Activated CD4-positive, alpha-beta T cell treated with anti-CD3 and anti-CD28 coated beads, Interleukin-2, amount 50 U/mL, for 1 hour (primary cell): Measurements from ENCODE around the gene CRELD2.

Source experiments
- DNase-seq: peaks from one replicate; pipeline ENCODE4 v3.0.0-alpha.2; 2020

CRELD2 gene

GRCh38 chr22:49933236-49934159 is 15.1 kb downstream of the CRELD2 start:
- DNase-seq = no peak

DNA sequence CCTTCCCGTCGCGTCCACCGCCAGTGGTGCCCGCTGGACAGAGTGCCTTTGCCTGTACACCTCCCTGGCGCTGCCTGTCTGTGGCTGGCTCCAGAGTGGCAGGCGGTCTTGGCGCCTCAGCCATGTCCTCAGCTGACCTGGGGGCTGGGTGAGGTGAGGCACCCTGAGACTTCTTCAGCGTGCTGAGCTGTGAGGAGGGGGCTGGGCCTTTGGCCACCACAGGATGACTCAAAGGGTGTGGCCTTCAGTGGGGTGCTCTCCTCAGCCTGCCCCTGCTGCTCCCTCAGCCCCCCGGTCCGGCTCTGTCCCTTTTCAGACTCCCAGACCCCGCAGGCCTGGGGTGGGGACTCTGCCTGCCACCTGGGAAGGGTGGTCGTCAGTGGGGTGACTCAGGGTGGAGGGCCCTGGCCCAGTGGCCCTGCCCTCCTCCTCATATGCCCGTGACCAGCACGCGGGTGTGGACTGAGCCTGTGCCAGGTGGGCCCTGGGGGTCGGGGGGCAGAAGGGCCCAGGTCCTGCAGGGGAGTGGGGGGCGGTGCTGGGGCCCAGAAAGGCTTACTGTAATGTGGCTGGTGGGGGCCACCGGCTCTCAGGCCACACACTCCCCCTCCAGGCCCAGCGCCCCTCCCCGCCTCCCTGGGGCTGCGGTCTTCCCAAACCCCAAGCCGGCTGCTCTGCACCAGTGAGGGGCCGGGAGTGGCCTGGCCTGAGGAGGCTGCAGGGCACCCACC is 15.9 kb downstream of the CRELD2 start:
- DNase-seq = peak; percentile 32

- DNase-seq = peak; percentile 83
Measured at GRCh38 chr22:49934891-49935557, 16.6 kb downstream of the CRELD2 start.

GRCh38 chr22:49935561-49935960 is 17.1 kb downstream of the CRELD2 start:
- DNase-seq = no peak

DNA sequence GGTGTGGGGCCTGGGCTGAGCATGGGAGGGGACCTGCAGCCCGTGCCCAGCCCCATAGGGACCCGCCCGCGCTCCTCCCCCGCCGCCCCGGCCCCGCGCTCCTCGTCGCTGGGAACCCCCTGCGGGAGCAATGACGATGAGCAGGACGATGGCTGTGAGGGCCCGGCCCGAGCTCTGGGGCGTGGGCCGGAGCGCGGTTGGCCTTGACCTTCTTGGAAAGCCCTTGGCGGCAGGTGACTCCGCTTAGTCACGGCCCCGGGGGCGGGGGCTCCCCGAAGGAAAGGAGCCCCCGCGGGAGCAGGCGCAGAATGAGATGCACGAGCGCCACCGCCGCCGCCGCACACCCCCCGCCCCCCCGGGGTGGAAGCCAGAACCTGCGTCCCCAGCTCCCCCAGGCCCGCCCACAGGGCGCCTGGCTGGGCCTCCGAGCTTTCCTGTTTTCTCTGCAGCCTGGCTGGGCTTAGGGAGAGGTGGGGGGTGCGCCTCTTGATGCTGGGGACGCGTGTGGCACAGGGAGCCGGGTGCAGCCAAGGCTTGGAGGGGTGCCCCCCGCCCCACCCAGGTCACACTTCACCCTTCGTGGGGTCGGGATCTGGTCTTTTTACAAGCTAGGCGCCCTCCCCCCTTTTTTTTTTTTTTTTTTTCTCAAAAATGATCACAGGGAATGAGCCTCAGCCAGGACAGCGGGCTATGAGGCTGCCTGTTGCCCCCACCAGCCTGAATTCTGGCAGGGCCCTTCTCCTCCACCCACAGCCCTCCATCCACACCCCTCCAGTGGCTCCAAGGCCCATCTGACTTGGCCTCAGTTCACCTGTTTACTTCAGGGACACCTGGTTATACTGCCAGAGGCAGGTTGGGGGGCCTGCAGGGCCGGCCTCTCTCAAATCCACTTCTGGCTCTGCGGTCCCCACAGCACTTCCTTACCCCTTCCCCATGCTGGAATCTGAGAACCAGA is 17.9 kb downstream of the CRELD2 start:
- peak; percentile 92 for DNase-seq

DNA sequence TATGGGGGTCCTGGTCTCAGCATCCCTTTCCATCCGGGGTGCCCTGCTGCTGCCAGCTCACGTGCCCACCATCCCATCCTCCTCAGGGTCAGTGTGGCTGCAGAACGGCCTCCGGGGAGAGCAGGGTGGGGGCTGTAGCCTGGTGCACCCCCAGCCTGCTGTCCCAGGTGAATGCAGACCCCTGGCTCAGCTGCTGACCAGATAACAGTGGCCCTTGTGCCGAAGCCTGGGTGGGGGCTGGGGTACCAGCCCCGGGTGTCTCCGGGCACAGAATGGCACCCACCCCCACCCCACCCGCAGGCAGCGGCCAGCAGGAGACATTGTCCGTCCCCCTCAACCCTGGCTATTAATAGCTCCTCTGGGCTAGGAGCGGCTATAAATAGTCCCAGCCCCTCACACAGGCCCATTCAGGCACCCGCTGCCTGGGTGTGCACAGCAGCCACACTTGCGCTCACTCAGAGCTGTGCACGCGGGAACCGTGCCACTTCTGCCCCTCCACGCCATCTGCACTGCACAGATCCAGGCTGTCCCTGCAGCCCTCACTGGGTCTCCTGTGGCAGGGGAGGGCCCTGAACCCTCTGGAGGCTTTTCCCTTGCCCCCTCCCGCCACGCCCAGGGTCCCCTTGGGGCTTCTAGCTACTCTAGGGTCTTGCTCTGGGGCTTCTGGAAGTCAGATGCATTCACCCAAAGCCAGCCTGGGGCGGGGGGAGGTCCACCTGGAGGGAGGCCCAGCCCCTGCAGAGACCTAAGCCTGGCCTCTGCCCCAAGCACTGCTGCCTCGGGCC is 18.7 kb downstream of the CRELD2 start:
- DNase-seq = no peak

DNA sequence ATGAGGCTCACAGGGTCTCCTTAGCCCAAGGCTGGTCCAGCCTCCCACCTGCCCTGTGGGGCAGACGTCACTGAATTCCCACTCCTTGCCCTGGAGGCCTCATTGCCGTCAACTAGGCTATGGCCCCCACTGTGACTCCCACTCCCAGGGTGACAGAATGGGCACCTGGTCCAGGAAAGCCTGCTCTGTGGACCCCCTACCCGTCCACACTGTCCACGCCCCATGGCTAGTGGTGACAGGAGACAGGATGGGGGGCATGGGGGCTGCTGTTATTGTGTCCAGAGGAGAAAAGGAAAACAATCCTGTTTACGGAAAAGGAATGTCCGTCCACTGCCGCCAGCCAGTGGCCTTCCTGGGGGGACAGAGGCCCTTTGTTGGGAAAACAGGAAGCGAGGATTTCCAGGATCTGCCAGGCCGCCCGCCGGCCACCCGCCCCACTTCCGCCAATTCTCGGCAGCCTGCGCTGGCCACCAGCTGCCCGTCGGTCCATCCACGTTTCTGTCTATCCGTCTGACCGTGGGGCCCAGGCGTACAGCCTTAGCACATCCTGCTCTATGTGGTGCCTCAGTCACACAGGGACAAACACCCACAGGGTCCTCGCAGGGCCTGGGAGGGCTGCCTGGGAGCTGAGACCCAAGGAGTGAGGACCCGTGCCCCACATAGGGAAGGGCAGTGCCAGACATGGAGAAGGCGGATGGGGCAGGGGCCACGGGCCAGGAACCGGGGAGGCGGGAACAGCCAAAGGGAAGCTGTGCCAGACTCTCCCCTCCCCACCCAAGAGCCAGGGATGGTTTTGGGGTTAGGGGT is 19.5 kb downstream of the CRELD2 start:
- DNase-seq = no peak

GRCh38 chr22:49938565-49939136 is 20.2 kb downstream of the CRELD2 start:
- no peak for DNase-seq

DNA sequence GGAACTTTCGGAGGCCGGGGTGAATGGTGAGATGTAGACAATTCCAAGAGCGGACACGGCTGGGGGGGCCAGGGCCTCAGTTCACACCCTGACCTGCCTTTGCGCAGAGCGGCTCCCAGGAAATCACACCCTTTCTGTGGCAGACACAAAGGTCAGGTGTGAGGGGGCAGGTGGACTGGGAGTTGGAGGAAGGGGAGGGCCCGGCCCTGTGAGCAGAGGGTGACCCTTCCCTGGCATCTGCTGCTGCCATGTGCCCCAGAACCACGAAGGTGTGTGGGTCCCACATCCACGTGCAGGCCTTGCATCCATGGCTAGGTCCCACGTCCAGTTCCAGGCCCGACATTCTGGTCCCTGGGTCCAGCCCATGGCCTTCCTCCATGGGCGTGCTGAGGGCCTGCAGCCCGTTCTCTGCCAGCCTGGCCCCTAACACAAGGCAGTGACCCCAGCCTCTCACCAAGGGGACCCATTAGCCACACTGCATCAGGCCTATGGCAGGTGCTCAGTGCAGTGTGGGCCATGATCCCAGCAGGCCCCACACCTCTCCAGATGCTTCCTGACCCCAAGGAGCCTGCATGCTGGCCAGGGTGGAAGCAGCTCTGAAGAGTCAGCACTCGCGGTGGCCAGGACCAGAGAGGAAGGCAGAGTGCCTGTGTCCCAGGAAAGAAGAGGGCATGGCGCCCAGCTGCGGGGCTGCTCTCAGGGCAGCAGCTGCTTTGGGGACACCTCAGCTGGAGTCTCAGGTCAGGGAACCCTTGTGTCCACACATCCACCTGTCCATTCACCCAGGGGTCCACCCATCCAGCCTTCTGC is 23.3 kb downstream of the CRELD2 start:
- no peak for DNase-seq

DNA sequence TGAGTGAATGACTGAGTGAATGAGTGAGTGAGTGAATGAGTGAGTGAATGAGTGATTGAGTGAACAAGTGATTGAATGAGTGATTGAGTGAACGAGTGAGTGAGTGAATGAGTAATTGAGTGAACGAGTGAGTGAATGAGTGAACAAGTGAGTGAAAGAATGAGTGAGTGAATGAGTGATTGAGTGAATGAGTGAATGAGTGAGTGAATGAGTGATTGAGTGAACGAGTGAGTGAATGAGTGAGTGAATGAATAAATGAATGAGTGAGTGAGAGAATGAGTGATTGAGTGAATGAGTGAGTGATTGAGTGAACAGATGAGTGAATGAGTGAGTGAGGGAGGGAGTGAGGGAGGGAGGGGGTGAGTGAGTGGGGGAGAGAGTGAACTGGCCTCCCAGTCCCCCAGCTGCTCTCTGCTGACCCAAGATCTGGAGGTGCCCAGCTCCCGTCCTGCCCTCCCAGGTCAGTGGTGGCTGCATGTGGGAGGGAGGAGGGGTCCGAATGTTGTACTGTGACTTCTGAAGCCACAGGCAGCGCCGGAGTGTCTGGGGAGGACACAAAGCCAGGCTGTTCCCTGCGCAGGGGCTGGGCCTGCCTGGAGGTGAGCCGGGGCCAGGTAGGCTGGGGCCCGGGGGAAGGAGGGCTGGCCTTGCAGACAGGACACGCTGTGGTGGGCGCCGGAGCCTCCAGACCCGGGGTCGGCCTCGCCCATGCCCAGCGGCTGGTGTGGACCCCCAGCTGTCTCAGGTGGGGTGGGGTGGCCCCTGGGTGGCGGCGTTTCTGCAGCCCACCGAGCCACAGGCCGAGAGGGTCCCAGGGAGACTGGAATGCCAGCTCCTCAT is 24.4 kb downstream of the CRELD2 start:
- no peak for DNase-seq

DNA sequence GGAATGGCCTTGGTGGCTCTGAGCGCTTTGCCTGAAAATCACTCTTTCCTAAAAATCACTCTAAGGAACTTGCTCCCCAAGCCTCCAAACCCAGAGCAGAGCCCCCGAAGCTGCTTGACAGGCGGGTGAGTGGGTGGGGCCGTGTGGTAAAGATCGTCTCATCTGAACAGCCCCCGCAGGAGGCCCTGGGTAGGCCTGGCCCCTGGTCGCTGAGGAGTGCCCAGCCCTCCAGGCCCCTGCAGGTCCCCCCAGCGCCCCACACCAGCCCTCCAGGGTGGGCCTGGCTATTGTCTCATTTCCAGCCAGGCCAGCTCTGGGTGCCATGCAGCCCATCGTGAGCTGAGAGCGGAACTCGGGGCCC is 25.0 kb downstream of the CRELD2 start:
- no peak for DNase-seq

DNA sequence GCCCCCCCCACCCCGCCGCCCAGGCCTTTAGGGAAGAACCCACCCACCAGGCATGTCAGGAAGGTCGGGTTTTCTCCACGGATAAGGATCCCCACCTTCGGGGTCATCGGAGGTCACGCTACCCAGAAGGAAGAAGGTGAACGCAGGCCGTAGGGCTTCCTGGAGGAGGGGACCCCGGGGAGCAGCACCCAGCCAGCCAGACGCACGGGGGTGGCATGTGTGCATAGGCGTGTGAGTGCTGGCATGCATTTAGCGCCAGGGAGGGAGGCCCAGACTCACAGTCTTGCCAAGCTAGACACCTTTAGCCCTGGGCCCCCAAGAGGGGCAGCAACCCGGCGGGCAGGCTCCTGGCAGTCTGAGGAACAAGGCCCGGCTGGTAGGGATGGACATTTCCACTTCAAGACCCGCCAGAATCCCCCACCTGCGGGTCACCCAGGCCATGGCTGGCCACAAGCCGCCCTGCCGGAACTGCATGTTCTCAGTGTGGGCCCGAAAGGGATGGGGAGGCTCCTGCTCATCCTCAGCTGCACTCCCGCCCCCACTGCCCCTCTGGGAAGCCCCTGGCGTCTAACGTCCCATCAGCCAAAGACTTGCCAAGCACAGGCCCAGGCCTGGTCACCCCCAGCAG is 25.5 kb downstream of the CRELD2 start:
- DNase-seq = no peak

DNA sequence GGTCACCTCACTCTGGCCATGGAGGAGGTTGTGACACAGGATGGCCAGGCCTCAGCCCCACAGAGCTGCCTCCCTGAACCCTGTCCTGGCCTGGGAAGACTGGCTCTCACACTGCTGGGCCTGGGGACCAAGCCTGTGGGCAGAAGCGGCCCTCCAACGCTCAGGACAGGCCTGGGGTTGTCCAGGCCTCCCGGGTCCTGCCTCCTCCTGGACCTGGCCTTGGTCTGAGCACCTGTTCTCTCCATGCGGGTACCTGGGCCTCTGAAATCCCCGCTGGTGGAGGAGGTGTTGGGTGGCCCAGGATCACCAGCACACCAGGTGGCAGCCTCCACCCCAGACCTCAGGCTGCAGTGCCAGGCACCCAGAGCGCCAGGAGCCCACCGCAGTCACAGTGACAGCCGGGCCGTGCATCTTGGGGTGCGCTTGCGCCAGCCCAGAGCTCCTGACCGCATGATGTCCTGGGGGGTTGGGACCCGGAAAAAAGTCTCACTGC is 26.0 kb downstream of the CRELD2 start:
- DNase-seq = no peak

DNA sequence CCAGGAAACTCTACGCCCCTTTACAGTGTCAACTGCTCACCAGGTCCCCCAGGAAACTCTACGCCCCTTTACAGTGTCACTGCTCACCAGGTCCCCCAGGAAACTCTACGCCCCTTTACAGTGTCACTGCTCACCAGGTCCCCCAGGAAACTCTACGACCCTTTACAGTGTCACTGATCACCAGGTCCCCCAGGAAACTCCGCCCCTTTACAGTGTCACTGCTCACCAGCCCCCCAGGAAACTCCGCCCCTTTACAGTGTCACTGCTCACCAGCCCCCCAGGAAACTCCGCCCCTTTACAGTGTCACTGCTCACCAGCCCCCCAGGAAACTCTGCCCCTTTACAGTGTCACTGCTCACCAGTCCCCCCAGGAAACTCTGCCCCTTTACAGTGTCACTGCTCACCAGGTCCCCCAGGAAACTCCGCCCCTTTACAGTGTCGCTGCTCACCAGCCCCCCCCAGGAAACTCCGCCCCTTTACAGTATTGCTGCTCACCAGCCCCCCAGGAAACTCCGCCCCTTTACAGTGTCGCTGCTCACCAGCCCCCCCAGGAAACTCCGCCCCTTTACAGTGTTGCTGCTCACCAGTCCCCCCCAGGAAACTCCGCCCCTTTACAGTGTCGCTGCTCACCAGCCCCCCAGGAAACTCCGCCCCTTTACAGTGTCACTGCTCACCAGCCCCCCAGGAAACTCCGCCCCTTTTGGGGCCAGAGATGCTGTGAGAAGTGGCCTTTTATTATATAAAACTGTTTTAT is 26.8 kb downstream of the CRELD2 start:
- peak; percentile 47 for DNase-seq

DNA sequence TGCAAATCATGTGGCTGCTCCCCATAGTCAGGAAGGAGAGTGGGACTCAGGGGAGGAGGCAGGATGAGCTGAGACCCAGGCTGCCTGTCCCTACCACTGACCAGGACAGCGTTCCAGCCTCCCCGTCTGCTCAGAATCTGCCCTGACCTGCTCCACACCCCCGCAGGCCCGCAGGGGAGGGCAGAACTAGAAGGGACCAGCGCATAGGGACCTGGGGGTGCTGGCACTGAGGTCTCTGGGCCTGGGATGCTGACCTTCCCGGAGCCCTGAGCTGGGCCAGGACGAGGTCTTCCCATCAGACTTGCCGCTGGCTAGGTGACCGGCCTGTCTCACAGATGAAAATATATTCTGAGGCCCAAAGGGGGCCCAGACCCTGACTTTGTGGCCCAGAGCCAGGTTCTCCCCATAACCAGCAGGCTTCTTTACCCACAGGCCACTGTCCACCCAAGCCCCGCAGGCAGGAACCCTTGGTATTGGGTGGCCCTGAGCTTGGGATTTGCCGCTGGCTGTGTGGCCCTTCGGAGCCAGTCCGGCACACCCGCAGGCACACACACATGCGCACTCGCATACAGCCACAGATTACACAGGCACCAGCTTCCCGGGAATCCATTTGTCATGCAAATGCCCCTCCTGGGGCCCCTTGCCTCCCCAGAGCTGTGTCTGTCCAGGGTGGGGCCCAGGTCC is 28.3 kb downstream of the CRELD2 start:
- no peak for DNase-seq

- no peak for DNase-seq
Measured at GRCh38 chr22:49947296-49947622, 28.8 kb downstream of the CRELD2 start.
